Measurements from ENCODE around the gene CYP3A5. TPM values are rescaled to one million over a fixed set of nuclear protein-coding genes. Genes with fewer than 3 reads are reported as not detected.

The CYP3A5 gene
- total and polyA plus RNA-seq, 2 of the 8 experiments (the other 6 are each of a cell fraction or from before 2014, with no cell fraction given): 0.06 TPM; not detected in 1

- no peaks in the 10 kb centered on the region for H3K23me2 ChIP-seq (ENCODE audit: low read depth, low read length)
- H4K20me1 ChIP-seq (replicated peaks in 1 of 2; ENCODE audit: control insufficient read depth in 1 of 2, insufficient read depth in 2 of 2, low read length in 2 of 2): no peaks in the 10 kb centered on the region
- H3K14ac ChIP-seq (ENCODE audit: insufficient read length): no peak overlapping the region
- POLR2A ChIA-PET (ENCODE audit: partially characterized antibody): interaction anchor here (1.0 kb wide), 1 partner anchor 22 kb away, joined by 4 read pairs; no protein-coding TSS in a partner anchor
- H3K4me3 ChIP-seq (ENCODE audit: extremely low read depth in 1 of 4, insufficient read depth in 2 of 4, low read depth in 3 of 4, low read length in 4 of 4): no peak overlapping the region
- H3K27me3 ChIP-seq (replicated peaks in 1 of 4; ENCODE audit: control insufficient read depth in 3 of 4, extremely low read depth in 1 of 4, insufficient read depth in 3 of 4, low read length in 3 of 4): no peaks in the 10 kb centered on the region
- FAIRE-seq: no peak
- no peak overlapping the region for H4K5ac ChIP-seq (ENCODE audit: insufficient read length, low read depth, low read length)
- H3K79me2 ChIP-seq (ENCODE audit: control insufficient read depth in 1 of 2, insufficient read depth in 2 of 2, low read length in 2 of 2): no peaks in the 10 kb centered on the region
- no peaks in the 10 kb centered on the region for H3K9me3 ChIP-seq (ENCODE audit: insufficient read depth in 2 of 2, low read depth in 1 of 2, low read length in 1 of 2)
- no peak overlapping the region for H2AFZ ChIP-seq (ENCODE audit: low read length)
- no peaks in the 10 kb centered on the region for H3K4me1 ChIP-seq (replicated peaks in 1 of 4; ENCODE audit: control insufficient read depth in 3 of 4, insufficient read depth in 4 of 4, low read length in 3 of 4)
- no peak overlapping the region for H2BK5ac ChIP-seq (ENCODE audit: low read depth, low read length)
- 90% methylated on average over 2 of the region's 2 CpGs; no CpG with 5 or more reads in 1 of the 2 experiments for WGBS, 2 experiments (ENCODE audit: extremely low coverage in 1 of 2, insufficient coverage in 1 of 2, insufficient read length in 1 of 2, insufficient replicate concordance in 2 of 2, low coverage in 1 of 2, low lambda C conversion rate in 2 of 2, missing lambda C conversion rate in 1 of 2)
- H3K9ac ChIP-seq (replicated peaks in 1 of 4; ENCODE audit: extremely low read depth in 1 of 4, low read depth in 3 of 4, low read length in 3 of 4): no peak overlapping the region
- no peaks in the 10 kb centered on the region; a peak in 1 of 8 replicates for H3K36me3 ChIP-seq (ENCODE audit: control insufficient read depth in 2 of 4, insufficient read depth in 4 of 4, low read length in 3 of 4)
- no peak overlapping the region for H4K91ac ChIP-seq (replicated peaks; ENCODE audit: insufficient read length, low read length)
- H3K56ac ChIP-seq (replicated peaks; ENCODE audit: insufficient read length, low read depth, low read length): no peak overlapping the region
- H3K23ac ChIP-seq (ENCODE audit: insufficient read length): no peak overlapping the region
- H2BK20ac ChIP-seq (ENCODE audit: low read length): no peak overlapping the region
- no peak overlapping the region for H2BK12ac ChIP-seq (ENCODE audit: low read depth, low read length)
- H3K27ac ChIP-seq (ENCODE audit: low read depth, low read length): no peak overlapping the region
- TF ChIP-seq ZNF274 (IDR thresholded peaks at IDR 0.05; ENCODE audit: borderline replicate concordance, extremely low read depth, low read length) (no peak), SUZ12 (IDR thresholded peaks at IDR 0.05; ENCODE audit: low read length) (no peak), BACH1 (IDR thresholded peaks at IDR 0.05; ENCODE audit: low read length) (no peak), POU5F1 (IDR thresholded peaks at IDR 0.05; ENCODE audit: low read depth, low read length) (no peak), KDM4A (IDR thresholded peaks at IDR 0.05; ENCODE audit: low read depth, low read length, severe bottlenecking) (no peak), RAD21 (IDR thresholded peaks at IDR 0.05 in 1 of 2, conservative IDR thresholded peaks at IDR 0.05 in 1 of 2; ENCODE audit: low read depth in 2 of 2, low read length in 2 of 2) (no peak), POLR2A (IDR thresholded peaks at IDR 0.05; ENCODE audit: control extremely low read depth in 1 of 2, low read depth in 2 of 2, low read length in 2 of 2) (no peak), NANOG (IDR thresholded peaks at IDR 0.05; ENCODE audit: insufficient read depth, low read depth, low read length, poor library complexity, severe bottlenecking) (no peak), SIN3A (conservative IDR thresholded peaks at IDR 0.05 in 1 of 2, IDR thresholded peaks at IDR 0.05 in 1 of 2; ENCODE audit: low read depth in 1 of 2, low read length in 2 of 2) (no peak), HDAC6 (IDR thresholded peaks at IDR 0.05; ENCODE audit: low read depth, low read length) (no peak), RBBP5 (IDR thresholded peaks at IDR 0.05; ENCODE audit: borderline replicate concordance, low read depth, low read length) (no peak), ATF3 (IDR thresholded peaks at IDR 0.05; ENCODE audit: insufficient read depth, low read depth, low read length) (no peak), HDAC2 (IDR thresholded peaks at IDR 0.05; ENCODE audit: borderline replicate concordance in 1 of 2, low read depth in 2 of 2, low read length in 2 of 2) (no peak)
- H2AK5ac ChIP-seq (ENCODE audit: low read depth, low read length): no peak overlapping the region
- CTCF ChIA-PET (ENCODE audit: partially characterized antibody): no interaction called here
- H4K8ac ChIP-seq (ENCODE audit: extremely low read depth, insufficient read depth, low read length): no peak overlapping the region
- no peak overlapping the region for H3K4ac ChIP-seq (replicated peaks; ENCODE audit: insufficient read length, low read depth, low read length)
- no peak overlapping the region for H2BK120ac ChIP-seq (replicated peaks; ENCODE audit: low read depth, low read length)
- no peak for DNase-seq (ENCODE audit: low read depth in 1 of 2, low spot score in 2 of 2)
- H3K4me2 ChIP-seq (ENCODE audit: insufficient read depth in 1 of 2, low read depth in 2 of 2, low read length in 2 of 2): no peak overlapping the region
- no peak overlapping the region for H2BK15ac ChIP-seq (ENCODE audit: low read length)
- no peak overlapping the region for H3K18ac ChIP-seq (ENCODE audit: extremely low read depth, low read length)
- H3K79me1 ChIP-seq (ENCODE audit: low read depth, low read length): no peaks in the 10 kb centered on the region
These were observed 27.1 kb downstream of the CYP3A5 start for GRCh38 chr7:99652671-99653070.

Data from H1 (cell line).